ENCODE results near the gene ZIC4. TPM values are rescaled to one million over a fixed set of nuclear protein-coding genes. Genes with fewer than 3 reads are reported as not detected.

The ZIC4 gene
- polyA plus RNA-seq, 1 of the 3 experiments (the other 2 are of a cell fraction) = 1.3 TPM

GRCh38 chr3:147380387-147380951 lies 25.9 kb downstream of the ZIC4 start:
- H3K79me2 ChIP-seq (ENCODE audit: insufficient read depth) = no peaks in the 10 kb centered on the region
- no peaks in the 10 kb centered on the region for H4K20me1 ChIP-seq (ENCODE audit: insufficient read depth)
- no peak for TF ChIP-seq MEF2A (IDR thresholded peaks at IDR 0.05; ENCODE audit: borderline replicate concordance, low read depth)
- no peak for TF ChIP-seq NFIC (IDR thresholded peaks at IDR 0.05; ENCODE audit: borderline replicate concordance)
- no peak for TF ChIP-seq EP300 (IDR thresholded peaks at IDR 0.05; ENCODE audit: borderline replicate concordance in 1 of 2, low read depth in 1 of 2, low read length in 1 of 2)
- TF ChIP-seq JUND (IDR thresholded peaks at IDR 0.05) = no peak
- no peak for TF ChIP-seq ZBTB33 (IDR thresholded peaks at IDR 0.05; ENCODE audit: borderline replicate concordance, low read depth)
- no peak for TF ChIP-seq CHD2 (IDR thresholded peaks at IDR 0.05; ENCODE audit: low read length, partially characterized antibody)
- TF ChIP-seq CTCF (IDR thresholded peaks at IDR 0.05) = no peak
- no peak for TF ChIP-seq PBX3 (IDR thresholded peaks at IDR 0.05)
- TF ChIP-seq EZH2phosphoT487 (IDR thresholded peaks at IDR 0.05; ENCODE audit: borderline replicate concordance, low read depth) = no peak
- H3K36me3 ChIP-seq (replicated peaks in 1 of 2; ENCODE audit: control insufficient read depth in 1 of 2, insufficient read depth in 2 of 2, low read length in 1 of 2) = no peaks in the 10 kb centered on the region
- no peak overlapping the region for H3K4me2 ChIP-seq
- CTCF ChIA-PET = interaction anchor here (1.4 kb wide), 1 partner anchor 19 kb away, joined by 3 read pairs; no protein-coding TSS in a partner anchor
- POLR2A ChIA-PET = no interaction called here
- H3K9ac ChIP-seq = no peak overlapping the region
- H3K9me3 ChIP-seq = no peaks in the 10 kb centered on the region
- no peak overlapping the region for H2AFZ ChIP-seq (ENCODE audit: low read depth)
- H3K27me3 ChIP-seq (ENCODE audit: insufficient read depth) = peaks cover 32% of the 10 kb centered on the region
- no peak overlapping the region for H3K27ac ChIP-seq (ENCODE audit: low read depth in 2 of 2, low read length in 1 of 2)
- no peaks in the 10 kb centered on the region for H3K4me1 ChIP-seq (ENCODE audit: control insufficient read depth in 1 of 2, insufficient read depth in 2 of 2, low read depth in 1 of 2, low read length in 1 of 2)
- DNase-seq = no peak
- H3F3A ChIP-seq (replicated peaks; ENCODE audit: insufficient read depth) = no peaks in the 10 kb centered on the region
- H3K9me2 ChIP-seq = no peaks in the 10 kb centered on the region
- 65% methylated on average over 24 of the region's 26 CpGs for WGBS (ENCODE audit: low lambda C conversion rate)
- no peak overlapping the region for H3K4me3 ChIP-seq (ENCODE audit: low read depth in 2 of 2, low read length in 1 of 2)

GRCh38 chr3:147379651-147380050 lies 26.7 kb downstream of the ZIC4 start:
- no peak for DNase-seq
- peaks cover 38% of the 10 kb centered on the region for H3K27me3 ChIP-seq (ENCODE audit: insufficient read depth)
- H3K4me2 ChIP-seq = no peak overlapping the region
- no peaks in the 10 kb centered on the region for H3K36me3 ChIP-seq (replicated peaks in 1 of 2; ENCODE audit: control insufficient read depth in 1 of 2, insufficient read depth in 2 of 2, low read length in 1 of 2)
- no peak overlapping the region for H3K4me3 ChIP-seq (ENCODE audit: low read depth in 2 of 2, low read length in 1 of 2)
- no peaks in the 10 kb centered on the region for H3K4me1 ChIP-seq (ENCODE audit: control insufficient read depth in 1 of 2, insufficient read depth in 2 of 2, low read depth in 1 of 2, low read length in 1 of 2)
- H4K20me1 ChIP-seq (ENCODE audit: insufficient read depth) = no peaks in the 10 kb centered on the region
- no peaks in the 10 kb centered on the region for H3F3A ChIP-seq (replicated peaks; ENCODE audit: insufficient read depth)
- H3K27ac ChIP-seq (ENCODE audit: low read depth in 2 of 2, low read length in 1 of 2) = no peak overlapping the region
- H3K79me2 ChIP-seq (ENCODE audit: insufficient read depth) = no peaks in the 10 kb centered on the region
- H2AFZ ChIP-seq (ENCODE audit: low read depth) = no peak overlapping the region
- ChIA-PET POLR2A (no interaction called here), CTCF (no interaction called here)
- H3K9ac ChIP-seq = no peak overlapping the region
- 36% methylated on average over 9 of the region's 10 CpGs for WGBS (ENCODE audit: low lambda C conversion rate)
- no peaks in the 10 kb centered on the region for H3K9me2 ChIP-seq
- H3K9me3 ChIP-seq = no peaks in the 10 kb centered on the region
- no peak for TF ChIP-seq NFIC (IDR thresholded peaks at IDR 0.05; ENCODE audit: borderline replicate concordance)
- no peak for TF ChIP-seq SMC3 (IDR thresholded peaks at IDR 0.05; ENCODE audit: low read depth, low read length)
- no peak for TF ChIP-seq EZH2phosphoT487 (IDR thresholded peaks at IDR 0.05; ENCODE audit: borderline replicate concordance, low read depth)
- no peak for TF ChIP-seq PBX3 (IDR thresholded peaks at IDR 0.05)
- no peak for TF ChIP-seq FOXJ3 (CRISPR knock-in tag; IDR thresholded peaks at IDR 0.05)
- no peak for TF ChIP-seq IRF3 (IDR thresholded peaks at IDR 0.05; ENCODE audit: low read depth, low read length)
- no peak for TF ChIP-seq RFX5 (IDR thresholded peaks at IDR 0.05; ENCODE audit: low read length)
- TF ChIP-seq EP300 (IDR thresholded peaks at IDR 0.05; ENCODE audit: borderline replicate concordance in 1 of 2, low read depth in 1 of 2, low read length in 1 of 2) = no peak
- TF ChIP-seq SIN3A (IDR thresholded peaks at IDR 0.05; ENCODE audit: borderline replicate concordance, low read depth, low read length) = no peak
- no peak for TF ChIP-seq ELF1 (IDR thresholded peaks at IDR 0.05)
- TF ChIP-seq RCOR1 (IDR thresholded peaks at IDR 0.05; ENCODE audit: low read length) = no peak
- no peak for TF ChIP-seq JUND (IDR thresholded peaks at IDR 0.05)
- no peak for TF ChIP-seq ZBTB33 (IDR thresholded peaks at IDR 0.05; ENCODE audit: borderline replicate concordance, low read depth)
